Measurements from ENCODE around the gene ARHGEF17. TPM values are rescaled to one million over a fixed set of nuclear protein-coding genes. Genes with fewer than 3 reads are reported as not detected.

ARHGEF17 gene
- total RNA-seq, 4 donors from 2014 or later: 12.0 to 44.9 (median 27.1) TPM

DNA sequence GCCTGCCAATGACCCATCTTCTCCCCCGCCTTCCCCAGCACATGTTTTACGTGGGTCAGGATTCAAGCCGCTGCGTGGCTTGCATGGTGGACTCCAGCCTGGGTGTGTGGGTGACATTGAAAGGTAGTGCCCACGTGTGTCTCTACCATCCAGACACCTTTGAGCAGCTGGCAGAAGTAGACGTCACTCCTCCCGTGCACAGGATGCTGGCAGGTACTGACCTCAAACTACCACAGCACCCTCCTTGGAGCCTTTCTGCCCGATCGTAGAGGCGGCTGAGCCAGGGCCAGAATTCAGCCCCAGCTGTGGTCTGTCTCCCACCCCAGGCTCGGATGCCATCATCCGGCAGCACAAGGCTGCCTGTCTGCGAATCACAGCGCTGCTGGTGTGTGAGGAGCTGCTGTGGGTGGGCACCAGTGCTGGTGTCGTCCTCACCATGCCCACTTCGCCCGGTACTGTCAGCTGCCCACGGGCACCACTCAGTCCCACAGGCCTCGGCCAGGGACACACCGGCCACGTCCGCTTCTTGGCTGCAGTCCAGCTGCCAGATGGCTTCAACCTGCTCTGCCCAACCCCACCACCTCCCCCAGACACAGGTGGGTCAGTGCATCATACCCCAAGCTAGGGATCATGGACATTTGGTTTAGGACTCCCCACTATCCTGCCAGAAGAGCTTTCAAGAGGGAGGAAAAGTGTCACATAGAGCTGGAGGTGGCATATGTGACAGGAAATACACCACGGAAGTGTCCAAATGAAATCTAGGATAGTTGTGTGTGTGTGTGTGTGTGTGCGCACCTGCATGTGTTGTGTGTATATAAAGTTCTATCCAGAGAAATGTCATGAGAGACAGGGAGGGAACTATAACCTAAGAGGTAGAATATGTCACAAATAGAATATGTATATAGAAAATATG lies 57.5 kb downstream of the ARHGEF17 start:
- Histone ChIP-seq H3K9me3 (no peaks in the 10 kb centered on the region), H3K4me1 (peaks cover 0 to 5% (median 0%) of the 10 kb centered on the region in 4 donors), H3K27ac (no peak overlapping the region), H3K27me3 (no peaks in the 10 kb centered on the region), H3K4me3 (no peak overlapping the region), H3K36me3 (no peaks in the 10 kb centered on the region)
- no peak for DNase-seq
- intact Hi-C loops (cut with DNase I; ENCODE audit: low total_unique reads): no loop called here
- in situ Hi-C loops (cut with MboI; ENCODE audit: low pct_ligation_motif_present in 1 of 4, low pct_unique_long_range_greater_than_20kb in 1 of 4, low sequenced_read_pairs in 3 of 4): no loop called here
- TF ChIP-seq, protein P1, sequence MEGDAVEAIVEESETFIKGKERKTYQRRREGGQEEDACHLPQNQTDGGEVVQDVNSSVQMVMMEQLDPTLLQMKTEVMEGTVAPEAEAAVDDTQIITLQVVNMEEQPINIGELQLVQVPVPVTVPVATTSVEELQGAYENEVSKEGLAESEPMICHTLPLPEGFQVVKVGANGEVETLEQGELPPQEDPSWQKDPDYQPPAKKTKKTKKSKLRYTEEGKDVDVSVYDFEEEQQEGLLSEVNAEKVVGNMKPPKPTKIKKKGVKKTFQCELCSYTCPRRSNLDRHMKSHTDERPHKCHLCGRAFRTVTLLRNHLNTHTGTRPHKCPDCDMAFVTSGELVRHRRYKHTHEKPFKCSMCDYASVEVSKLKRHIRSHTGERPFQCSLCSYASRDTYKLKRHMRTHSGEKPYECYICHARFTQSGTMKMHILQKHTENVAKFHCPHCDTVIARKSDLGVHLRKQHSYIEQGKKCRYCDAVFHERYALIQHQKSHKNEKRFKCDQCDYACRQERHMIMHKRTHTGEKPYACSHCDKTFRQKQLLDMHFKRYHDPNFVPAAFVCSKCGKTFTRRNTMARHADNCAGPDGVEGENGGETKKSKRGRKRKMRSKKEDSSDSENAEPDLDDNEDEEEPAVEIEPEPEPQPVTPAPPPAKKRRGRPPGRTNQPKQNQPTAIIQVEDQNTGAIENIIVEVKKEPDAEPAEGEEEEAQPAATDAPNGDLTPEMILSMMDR (IDR thresholded peaks at IDR 0.05): no peak
- no peak for TF ChIP-seq EP300 (IDR thresholded peaks at IDR 0.05; ENCODE audit: low read depth)
- no peak for TF ChIP-seq POLR2A (IDR thresholded peaks at IDR 0.05)
- no peak for TF ChIP-seq POLR2AphosphoS5 (IDR thresholded peaks at IDR 0.05)
- WGBS, 2 donors (ENCODE audit: low coverage in 1 of 2): 88% methylated on average over 24 of the region's 24 CpGs; no CpG with 5 or more reads in 1 of the 2 donors

DNA sequence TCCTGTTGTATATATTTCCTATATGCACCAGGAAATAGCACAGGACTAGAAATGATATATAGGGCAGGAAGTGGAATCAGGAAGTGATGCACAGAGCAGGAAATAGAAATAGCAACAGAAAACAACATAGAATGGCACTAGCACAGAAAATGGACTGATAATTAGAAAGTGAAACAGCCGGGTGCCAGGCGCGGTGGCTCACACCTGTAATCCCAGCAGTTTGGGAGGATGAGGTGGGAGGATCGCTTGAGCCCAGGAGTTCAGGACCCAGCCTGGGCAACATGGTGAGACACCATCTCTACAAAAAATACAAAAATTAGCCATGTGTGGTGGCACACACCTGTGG lies 58.2 kb downstream of the ARHGEF17 start:
- H3K36me3 ChIP-seq: no peaks in the 10 kb centered on the region
- H3K9me3 ChIP-seq: no peaks in the 10 kb centered on the region
- intact Hi-C loops (cut with DNase I; ENCODE audit: low total_unique reads): no loop called here
- in situ Hi-C loops (cut with MboI; ENCODE audit: low pct_ligation_motif_present in 1 of 4, low pct_unique_long_range_greater_than_20kb in 1 of 4, low sequenced_read_pairs in 3 of 4): no loop called here
- H3K4me1 ChIP-seq: peaks cover 0 to 5% (median 0%) of the 10 kb centered on the region in 4 donors
- TF ChIP-seq POLR2AphosphoS5 (IDR thresholded peaks at IDR 0.05): no peak
- no peak for TF ChIP-seq EP300 (IDR thresholded peaks at IDR 0.05; ENCODE audit: low read depth)
- TF ChIP-seq, protein P1 (IDR thresholded peaks at IDR 0.05): no peak
- TF ChIP-seq POLR2A (IDR thresholded peaks at IDR 0.05): no peak
- no peak overlapping the region for H3K4me3 ChIP-seq
- no peak for DNase-seq
- H3K27ac ChIP-seq: peak overlapping the region in 1 of 4 donors; percentile 30
- WGBS, 2 donors (ENCODE audit: low coverage in 1 of 2): 72% methylated on average over 4 of the region's 4 CpGs; no CpG with 5 or more reads in 1 of the 2 donors
- H3K27me3 ChIP-seq: no peaks in the 10 kb centered on the region

DNA sequence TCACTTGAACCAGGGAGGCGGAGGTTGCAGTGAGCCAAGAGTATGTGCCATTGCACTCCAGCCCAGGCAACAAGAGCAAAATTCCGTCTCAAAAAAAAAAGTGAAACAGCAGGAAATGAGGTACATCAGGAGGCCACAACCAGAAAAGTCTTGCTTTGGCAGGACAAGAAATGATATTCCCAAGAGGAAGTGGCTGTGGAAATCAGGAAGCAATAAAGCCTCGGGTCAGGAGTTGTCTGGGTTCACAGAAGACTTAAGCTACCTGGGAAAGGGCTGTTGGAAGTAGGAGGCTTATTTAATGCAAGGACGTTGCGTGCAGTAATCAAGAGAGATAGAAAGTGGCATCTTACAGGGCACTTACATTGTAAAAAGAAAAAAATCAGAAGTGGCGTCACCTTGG lies 58.9 kb downstream of the ARHGEF17 start:
- in situ Hi-C loops (cut with MboI; ENCODE audit: low pct_ligation_motif_present in 1 of 4, low pct_unique_long_range_greater_than_20kb in 1 of 4, low sequenced_read_pairs in 3 of 4): no loop called here
- Histone ChIP-seq H3K27ac (peak overlapping the region in 1 of 4 donors; percentile 30), H3K4me1 (peaks cover 0 to 5% (median 0%) of the 10 kb centered on the region in 4 donors), H3K27me3 (no peaks in the 10 kb centered on the region), H3K9me3 (no peaks in the 10 kb centered on the region), H3K4me3 (no peak overlapping the region), H3K36me3 (no peaks in the 10 kb centered on the region)
- TF ChIP-seq, protein P1 (IDR thresholded peaks at IDR 0.05): no peak
- TF ChIP-seq EP300 (IDR thresholded peaks at IDR 0.05; ENCODE audit: low read depth) (no peak), POLR2AphosphoS5 (IDR thresholded peaks at IDR 0.05) (no peak), POLR2A (IDR thresholded peaks at IDR 0.05) (no peak)
- intact Hi-C loops (cut with DNase I; ENCODE audit: low total_unique reads): no loop called here
- no peak for DNase-seq
- 49 to 74% methylated on average over 3 to 6 of the region's 6 CpGs for WGBS, 2 donors (ENCODE audit: low coverage in 1 of 2)

DNA sequence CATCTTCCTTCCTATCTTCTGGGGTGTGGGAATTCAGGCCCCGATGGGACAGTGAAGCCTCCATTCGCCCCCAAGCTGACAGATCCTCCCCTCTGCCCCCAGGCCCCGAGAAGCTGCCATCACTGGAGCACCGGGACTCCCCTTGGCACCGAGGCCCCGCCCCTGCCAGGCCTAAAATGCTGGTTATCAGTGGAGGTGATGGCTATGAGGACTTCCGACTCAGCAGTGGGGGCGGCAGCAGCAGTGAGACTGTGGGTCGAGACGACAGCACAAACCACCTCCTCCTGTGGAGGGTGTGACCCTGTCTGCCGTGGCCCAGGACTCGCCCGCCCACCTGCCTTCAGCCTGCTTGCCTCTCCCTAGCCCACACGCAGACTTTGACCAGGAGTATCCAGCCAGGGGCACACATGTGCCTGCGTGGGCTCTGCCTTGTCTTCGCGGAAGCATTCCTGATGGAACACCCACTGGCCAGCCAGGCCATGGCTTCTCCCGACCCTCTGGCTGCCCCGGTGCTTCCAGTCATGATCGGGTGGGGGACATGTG lies 59.5 kb downstream of the ARHGEF17 start:
- in situ Hi-C loops (cut with MboI; ENCODE audit: low pct_ligation_motif_present in 1 of 4, low pct_unique_long_range_greater_than_20kb in 1 of 4, low sequenced_read_pairs in 3 of 4) (no loop called here), intact Hi-C loops (cut with DNase I; ENCODE audit: low total_unique reads) (no loop called here)
- 80% methylated on average over 20 of the region's 20 CpGs; no CpG with 5 or more reads in 1 of the 2 donors for WGBS, 2 donors (ENCODE audit: low coverage in 1 of 2)
- TF ChIP-seq, protein P1 (IDR thresholded peaks at IDR 0.05): no peak
- TF ChIP-seq POLR2A (IDR thresholded peaks at IDR 0.05): no peak
- no peak for TF ChIP-seq POLR2AphosphoS5 (IDR thresholded peaks at IDR 0.05)
- no peak for TF ChIP-seq EP300 (IDR thresholded peaks at IDR 0.05; ENCODE audit: low read depth)
- no peak for DNase-seq
- no peak overlapping the region for H3K27ac ChIP-seq
- H3K36me3 ChIP-seq: no peaks in the 10 kb centered on the region
- no peak overlapping the region for H3K4me3 ChIP-seq
- H3K9me3 ChIP-seq: no peaks in the 10 kb centered on the region
- no peaks in the 10 kb centered on the region for H3K27me3 ChIP-seq
- peaks cover 0 to 5% (median 0%) of the 10 kb centered on the region in 4 donors for H3K4me1 ChIP-seq

All from transverse colon (tissue), 4 donors.